Stimulated activated CD8-positive, alpha-beta memory T cell treated with anti-CD3 and anti-CD28 coated beads, Interleukin-4, amount 100 ng/mL, for 1 hour (primary cell): Measurements from ENCODE around the gene PLCXD3.
"Not testable (repeated sequence)": the region's sequence is repeated elsewhere in the genome, so short reads cannot be mapped to it uniquely, and the experiment has no call there.

ENCODE experiments used
- DNase-seq, 2 donors: peaks; one replicate each; pipeline ENCODE4 v3.0.0-alpha.2; 2020; ENCODE audit warnings: low read depth in 2 of 2, low spot score in 1 of 2

Gene PLCXD3

GRCh38 chr5:41493490-41494126 lies 16.8 kb downstream of the PLCXD3 start:
- not testable (repeated sequence) for DNase-seq

DNA sequence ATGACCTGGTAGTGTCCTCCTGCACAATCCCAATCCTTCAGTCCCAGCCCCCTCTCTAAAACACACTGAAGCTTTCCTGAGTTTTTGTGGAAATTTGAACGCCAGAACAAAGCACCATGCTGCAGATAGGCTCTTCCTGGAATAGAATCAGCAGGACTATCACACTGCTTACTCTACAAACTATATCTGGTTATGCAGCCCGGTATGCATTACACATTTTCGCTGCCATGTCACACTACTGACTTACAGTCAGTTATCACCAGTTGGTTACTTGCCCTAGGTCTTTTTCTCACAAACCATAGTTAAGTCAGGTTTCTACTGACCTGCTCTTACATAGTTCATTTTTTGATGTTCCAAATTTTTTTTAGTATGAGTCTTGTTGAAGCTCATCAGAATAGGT lies 24.9 kb downstream of the PLCXD3 start:
- no peak for DNase-seq

DNA sequence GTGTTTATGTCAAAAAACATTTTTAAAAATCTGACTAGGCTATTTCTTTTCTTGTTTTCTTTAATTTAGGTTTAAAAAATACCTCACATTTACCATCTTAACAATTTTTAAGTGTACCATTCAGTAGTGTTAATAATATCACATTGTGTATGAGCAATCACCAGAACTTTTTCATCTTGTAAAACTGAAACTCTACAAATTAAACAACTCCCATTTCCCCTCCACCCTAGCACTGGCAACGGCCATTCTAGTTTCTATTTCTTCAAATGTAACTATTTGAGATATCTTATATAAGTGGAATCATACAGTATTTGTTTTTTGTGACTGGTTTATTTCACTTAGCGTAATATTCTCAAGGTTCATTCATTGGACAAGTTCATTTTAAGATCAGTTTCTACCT lies 27.7 kb downstream of the PLCXD3 start:
- DNase-seq = no peak

- no peak for DNase-seq
Measured at GRCh38 chr5:41482173-41482572, 28.2 kb downstream of the PLCXD3 start.

GRCh38 chr5:41471571-41472208 lies 38.7 kb downstream of the PLCXD3 start:
- DNase-seq = not testable (repeated sequence)

GRCh38 chr5:41465493-41466171 lies 44.8 kb downstream of the PLCXD3 start:
- DNase-seq = no peak

DNA sequence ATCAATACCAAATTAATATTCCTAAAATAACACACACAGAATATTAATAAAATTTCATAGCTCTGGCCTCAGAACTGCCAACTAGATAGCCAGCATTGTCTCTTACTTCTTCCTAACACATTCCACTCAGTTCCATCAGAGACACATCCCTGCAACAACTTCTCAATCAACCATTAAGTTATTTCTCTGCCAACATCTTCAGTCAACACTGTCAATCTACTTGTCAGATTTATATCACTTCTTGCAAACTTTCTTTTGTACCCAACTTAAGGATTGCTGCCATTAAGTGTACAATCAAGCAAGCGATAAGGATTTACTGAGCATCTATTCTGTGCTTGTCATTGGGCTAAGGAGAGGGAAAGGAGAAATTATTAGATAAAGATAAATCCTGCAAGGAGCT lies 50.8 kb downstream of the PLCXD3 start:
- DNase-seq = no peak

DNA sequence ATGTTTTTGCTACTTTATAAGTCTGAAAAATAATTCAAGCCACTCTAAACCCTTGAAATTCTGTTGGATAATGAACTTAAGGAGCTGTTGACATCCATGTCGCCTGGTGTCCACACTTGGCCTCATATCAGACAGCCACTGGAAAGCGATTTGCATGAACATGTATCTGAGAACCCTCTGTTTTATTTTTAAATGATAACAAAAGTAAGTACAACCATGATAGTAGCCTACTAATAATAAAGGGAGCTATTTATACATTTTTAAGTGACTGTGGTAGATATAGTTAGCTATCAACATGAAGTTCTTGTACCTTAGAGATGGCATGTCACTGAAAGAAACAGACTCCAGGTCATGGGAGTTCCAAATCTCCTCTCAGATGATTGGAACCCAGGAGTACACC lies 53.3 kb downstream of the PLCXD3 start:
- no peak for DNase-seq

DNA sequence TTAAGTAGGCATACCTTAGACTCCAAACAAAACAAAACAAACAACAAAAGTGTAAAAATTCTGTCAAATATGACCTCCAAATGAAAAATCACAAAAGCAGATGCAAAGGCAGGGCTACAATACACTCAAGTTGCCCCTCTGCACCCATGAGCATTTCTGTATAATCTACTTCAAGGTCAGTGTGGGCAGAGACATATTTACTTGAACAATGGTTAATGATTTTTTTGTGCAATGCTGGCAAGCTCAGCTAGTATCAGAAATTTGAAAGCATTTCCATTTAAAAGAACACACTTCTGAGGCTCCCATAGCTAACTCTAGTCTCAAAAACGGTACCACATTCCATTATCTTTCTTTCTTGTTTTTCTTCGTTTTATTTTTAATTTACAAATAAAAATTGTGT lies 57.9 kb downstream of the PLCXD3 start:
- no peak for DNase-seq

GRCh38 chr5:41447650-41448510 lies 62.5 kb downstream of the PLCXD3 start:
- DNase-seq = no peak

DNA sequence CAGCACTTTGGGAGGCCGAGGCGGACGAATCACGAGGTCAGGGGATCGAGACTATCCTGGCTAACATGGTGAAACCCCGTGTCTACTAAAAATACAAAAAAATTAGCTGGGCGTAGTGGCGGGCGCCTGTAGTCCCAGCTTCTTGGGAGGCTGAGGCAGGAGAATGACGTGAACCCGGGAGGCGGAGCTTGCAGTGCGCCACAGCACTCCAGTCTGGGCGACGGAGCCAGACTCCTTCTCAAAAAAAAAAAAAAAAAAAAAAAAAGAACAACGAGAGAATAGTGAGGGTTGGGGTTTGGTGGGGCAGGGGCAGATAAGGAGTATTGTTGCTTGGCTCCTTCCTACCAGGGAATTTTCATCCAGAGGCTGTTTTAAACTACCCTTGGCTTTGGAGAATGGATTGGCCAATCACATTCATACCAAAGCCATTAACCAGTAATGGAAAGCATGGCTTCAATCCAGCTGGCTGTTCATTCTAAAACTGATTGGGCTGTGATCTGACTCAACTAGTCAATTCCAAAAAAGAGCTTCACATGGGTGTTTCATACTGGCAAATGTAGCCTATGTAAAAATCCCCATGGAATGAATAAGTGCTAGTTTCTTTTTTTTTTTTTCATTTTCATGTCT lies 64.4 kb downstream of the PLCXD3 start:
- no peak for DNase-seq

DNA sequence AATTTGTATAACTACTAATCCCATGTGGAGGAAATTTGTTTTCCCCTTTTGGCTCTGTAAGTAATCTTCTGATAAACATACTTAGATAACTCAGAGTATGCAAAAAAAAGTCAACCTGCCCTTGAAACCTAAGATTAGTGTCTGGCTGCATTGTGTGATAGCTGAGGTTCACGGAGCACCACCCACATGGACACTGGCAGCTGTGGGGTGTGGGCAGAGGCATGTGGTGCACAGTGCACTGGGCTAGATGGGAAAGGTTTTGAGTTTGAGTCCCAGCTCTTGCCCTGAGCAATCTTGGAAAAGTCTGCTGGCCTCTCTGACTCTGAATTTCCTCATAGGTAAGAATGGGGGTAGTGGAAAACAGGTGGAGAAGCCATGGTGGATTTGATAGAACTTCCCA lies 75.1 kb downstream of the PLCXD3 start:
- DNase-seq = no peak

DNA sequence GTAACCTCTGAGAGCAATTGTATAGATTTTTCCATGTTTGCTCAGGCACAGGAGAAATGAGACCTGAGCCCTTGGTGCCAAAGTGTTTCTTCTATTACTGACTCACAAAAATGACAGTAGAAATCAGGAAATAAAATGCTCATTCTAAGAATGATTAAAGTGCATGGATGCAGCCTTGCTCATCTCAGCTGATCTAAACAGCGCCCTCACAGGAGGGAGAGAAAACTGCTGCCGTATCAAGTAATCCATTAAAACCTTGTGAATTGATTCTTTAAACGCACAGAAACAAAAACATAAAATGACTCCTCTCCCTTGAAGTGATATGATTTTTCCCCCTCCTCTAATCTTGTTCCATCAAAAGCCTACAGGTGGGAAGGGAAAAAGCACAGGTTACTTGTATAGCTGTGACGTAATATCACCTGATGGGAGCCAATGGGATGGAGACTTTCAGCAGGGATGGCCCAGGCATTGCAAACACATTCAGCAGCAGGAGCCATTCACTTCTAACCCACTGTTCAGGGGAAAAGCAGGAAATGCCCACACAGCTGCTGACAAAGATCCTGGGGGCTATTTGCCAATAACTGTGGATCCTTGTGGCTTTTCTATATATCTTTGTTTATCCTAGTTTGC lies 76.7 kb downstream of the PLCXD3 start:
- no peak for DNase-seq

DNA sequence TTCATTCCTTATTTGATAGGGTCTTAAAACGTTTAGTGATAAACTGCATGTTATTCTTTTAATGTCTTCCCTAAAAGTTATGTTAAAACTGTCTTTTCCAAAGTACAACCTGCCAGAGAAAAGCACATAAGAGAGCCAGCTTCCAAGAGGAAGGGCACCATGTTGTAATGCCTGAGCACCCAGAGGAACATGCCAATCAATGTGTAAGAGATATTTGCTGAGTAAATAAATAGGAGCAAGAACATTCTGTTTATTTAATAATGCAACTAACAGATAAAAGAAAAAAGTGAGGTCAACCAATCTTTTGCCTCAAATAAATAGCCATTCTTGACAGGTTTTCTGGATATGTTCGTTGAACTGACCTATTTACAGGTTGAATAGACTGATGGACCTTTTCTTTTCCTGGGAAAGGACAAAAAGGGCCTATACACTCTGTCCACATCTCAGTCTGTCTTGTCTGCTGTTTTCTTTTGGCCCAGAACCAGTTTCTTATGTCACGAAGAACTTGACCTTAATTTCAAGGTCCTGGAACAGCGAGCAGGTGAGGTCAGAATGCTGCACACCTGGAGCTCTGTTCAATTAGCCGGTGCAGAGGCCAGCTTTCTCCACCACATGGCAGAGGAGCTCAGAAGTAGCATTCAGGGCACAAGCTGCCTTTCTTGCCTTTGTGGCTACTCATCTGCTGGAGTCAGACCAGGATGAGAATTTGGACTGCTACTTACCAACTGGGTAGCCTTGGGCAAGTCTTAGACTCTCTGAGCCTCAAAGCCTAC lies 77.7 kb downstream of the PLCXD3 start:
- DNase-seq = no peak

- DNase-seq = no peak
Measured at GRCh38 chr5:41427505-41427904, 82.9 kb downstream of the PLCXD3 start.

DNA sequence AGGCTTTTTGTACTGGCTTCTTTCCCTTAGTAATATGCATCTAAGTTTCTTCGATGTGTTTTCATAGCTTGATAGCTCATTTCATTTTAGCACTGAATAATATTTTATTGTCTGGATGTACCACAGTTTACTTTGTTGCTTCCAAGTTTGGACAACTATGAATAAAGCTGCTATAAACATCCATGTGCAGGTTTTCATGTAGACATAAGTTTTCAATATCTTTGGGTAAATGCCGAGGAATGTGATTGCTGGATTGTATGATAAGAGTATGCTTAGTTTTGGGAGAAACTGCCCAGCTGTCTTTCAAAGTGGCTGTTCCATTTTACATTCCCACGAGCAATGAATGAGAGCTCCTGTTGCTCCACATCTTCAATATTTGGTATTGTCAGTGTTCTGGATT lies 84.7 kb downstream of the PLCXD3 start:
- DNase-seq = no peak

DNA sequence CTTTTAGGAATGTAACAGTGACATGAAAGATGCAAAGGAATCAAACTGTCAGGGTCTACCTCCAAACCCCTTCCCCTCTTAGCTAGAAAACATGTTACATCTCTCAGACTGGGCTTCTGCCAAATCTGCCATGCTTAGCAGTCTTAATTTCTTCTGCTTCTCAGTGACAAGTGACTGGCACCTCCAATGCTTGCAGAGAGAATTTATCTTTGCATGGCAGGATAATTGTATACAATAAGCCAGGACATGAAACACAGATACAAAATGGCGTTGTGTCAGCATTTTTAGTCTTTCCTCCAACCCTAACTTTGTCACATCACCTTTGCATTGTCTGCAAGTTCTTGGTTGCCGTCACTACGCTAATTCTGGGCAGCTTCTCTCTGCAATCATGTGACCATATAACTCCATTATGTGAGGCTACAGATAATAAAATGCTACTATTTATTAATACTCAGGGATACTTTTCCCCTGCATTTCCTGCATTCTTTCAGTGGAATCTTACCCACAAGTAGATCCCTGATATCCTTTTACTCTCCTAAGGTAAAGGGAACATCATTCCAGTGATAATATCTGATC lies 89.8 kb downstream of the PLCXD3 start:
- DNase-seq = no peak

DNA sequence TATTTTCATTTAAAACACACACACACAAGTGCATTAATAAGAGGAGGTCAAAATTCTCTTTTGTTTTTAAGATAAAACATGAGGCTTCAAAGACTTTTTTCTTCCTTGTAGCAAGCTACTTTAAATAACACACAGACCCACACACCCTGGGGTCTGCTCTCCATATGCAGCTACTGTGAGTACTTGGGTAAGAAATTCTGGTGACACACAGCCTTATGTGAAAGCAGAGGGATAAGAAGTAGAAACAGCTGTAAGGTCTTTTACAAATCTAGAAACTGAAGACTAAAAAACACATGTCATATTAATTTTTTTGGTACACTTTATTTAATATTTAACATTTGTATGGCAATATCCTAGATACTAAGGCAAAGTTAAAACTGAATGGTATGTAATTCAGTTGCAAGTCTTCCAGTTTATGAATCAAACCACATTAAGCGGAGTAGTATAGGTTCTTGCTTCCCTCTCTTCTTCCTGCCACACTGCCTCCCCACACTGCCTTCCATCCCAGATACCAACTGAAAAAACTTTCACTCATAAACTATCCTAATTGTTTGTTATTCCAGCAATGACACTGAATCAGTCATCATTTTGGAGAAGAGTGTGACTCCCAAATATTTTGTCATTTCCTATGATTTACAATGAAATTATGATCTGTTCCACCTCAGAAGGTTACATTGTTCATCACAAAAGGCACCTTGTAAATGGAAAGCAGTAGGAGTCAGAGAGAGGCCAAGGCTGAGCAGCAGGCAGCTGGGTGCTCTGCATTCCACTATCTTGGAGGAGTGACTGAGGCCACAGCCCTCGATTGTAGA lies 92.0 kb downstream of the PLCXD3 start:
- no peak for DNase-seq

DNA sequence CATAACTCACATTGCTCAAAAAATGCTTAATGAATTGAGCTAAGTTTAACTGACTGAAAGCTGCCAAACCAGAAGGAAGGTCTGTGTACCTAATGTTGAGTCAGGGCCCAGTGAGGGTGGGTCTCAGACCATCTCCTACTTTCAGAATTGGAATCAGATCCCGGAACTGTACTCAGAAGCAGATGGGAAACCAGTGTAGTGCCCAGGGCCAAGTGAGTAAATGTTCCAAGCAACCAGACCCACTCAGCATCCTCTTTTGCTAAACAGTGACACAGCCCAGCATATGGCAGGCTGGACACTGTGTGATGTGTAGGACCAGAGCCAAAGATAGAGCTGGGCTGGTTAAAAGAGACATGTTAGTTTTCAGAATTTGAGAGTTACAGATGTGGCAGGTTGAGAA lies 94.1 kb downstream of the PLCXD3 start:
- no peak for DNase-seq
